NOMO-1 (cell line): Measurements from ENCODE around the gene USP3.

Experiments
- DNase-seq, 2 experiments: peaks; one replicate each; lab custom pipeline; 2025; ENCODE audit not compliant: unreplicated experiment in 2 of 2; lab: John Stamatoyannopoulos, UW

USP3 gene

GRCh38 chr15:63475707-63476106, 28.7 kb upstream of the USP3 start:
- no peak for DNase-seq

DNA sequence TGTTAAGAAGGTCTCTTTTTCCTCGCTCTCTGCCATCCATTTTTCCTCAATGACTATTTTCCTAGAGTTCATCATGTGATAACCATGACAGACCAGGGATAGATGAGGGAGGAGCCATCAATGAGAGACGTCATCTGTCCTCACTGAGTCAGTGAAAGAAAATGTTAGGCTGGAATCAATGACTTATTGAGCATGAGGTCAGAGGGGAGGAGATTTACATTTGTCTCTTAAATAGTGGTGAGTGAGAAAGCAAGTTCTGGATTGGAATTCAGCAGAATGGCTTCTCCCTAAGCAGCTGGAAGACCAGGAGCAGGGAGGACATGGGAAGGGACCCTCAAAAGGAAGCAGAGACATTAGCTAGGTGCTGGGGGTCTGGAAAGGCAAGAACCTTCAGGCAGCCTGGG, 28.2 kb upstream of the USP3 start:
- no peak for DNase-seq

GRCh38 chr15:63478243-63478642, 26.1 kb upstream of the USP3 start:
- DNase-seq = no peak

- DNase-seq = no peak
Measured at GRCh38 chr15:63480441-63480821, 24.0 kb upstream of the USP3 start.

- DNase-seq = no peak
Measured at GRCh38 chr15:63481105-63481810, 23.1 kb upstream of the USP3 start.

DNA sequence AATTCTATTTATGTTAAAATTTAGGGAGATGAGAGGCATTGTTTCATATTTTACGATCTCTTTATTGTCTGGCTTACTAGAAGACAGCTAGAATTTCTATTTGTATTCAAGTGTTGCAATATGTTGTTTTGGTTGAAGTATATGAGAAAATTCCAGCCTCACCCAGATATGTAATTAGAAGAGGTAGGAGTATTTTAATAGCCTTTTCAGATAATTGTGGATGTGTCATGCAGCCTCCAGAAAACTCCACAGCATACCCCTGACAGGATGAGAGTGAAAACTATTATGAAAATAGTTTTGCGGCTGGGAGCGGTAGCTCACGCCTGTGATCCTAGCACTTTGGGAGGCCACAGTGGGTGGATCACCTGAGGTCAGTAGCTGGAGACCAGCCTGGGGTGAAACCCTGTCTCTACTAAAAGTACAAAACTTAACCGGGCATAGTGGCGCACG, 21.5 kb upstream of the USP3 start:
- no peak for DNase-seq

DNA sequence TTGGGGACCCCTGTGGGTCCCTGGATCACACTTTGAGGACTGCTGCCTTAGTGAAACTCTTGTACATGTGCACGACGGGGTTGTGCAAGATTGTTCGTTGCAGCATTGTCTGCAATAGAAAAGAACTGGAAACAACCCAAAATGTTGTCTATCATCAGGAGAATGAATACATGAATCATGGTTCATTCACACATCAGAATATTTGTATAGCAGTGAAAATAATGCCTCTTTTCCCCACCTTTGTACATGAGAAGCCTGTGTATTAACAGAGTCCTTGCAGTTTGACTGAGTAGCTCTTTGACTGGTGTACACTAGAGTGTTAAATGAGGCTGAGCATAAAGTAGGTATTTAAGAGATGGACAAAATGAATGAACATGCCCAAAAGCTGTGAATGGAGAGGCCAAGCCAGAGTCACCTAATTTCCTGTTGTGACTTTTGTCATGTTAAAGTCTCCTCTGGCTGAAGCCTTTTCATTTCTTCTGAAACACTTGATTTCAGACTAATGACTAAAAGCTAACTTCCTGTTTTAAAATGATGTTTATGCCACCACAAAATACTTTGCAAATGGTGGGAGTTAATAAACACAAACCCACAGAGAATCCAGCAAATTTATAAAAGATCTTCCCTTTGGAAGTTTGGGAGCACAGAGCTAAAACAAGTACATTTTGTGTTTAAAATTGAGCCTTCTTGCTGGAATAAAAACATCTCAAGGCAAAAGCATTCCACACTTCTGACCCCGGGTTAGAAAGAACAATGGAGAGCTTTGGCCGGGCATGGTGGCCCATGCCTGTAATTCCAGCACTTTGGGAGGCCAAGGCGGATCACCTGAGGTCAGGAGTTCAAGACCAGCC, 20.6 kb upstream of the USP3 start:
- peak in 1 of 2 experiments; percentile 60 for DNase-seq

DNA sequence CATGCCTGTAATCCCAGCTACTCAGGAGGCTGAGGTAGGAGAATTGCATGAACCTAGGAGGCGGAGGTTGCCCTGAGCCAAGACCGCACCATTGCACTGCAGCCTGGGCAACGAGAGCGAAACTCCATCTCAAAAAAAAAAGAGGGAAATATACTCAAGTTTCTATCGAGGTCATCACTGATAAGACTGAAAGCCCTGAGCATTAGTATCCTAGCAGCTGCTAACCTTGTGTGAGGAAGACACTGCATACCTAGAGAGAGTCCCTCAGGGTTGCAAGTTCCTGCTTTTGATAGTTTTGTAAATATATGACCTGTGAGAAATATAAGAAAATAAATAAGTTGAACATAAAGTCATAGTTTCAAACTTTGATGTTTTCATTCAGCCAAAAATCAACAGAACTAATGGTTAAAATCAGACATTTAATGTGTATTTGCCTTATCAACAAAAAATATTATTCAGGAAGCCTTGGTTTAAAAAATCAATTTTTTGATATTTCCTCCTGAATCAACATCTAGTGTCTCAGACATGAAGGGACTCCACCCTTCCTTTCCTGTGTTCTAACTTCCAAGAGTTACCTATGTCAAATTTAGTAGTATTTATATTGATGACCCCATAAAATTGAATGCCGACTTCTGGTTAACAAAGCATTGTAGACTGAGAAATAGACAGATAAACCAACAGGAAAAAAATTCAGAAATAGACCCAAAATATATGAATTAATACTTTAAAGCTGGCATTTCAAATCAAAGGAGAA, 19.8 kb upstream of the USP3 start:
- DNase-seq = no peak

GRCh38 chr15:63487076-63487757, 17.2 kb upstream of the USP3 start:
- peak; percentile 49 to 83 for DNase-seq

DNA sequence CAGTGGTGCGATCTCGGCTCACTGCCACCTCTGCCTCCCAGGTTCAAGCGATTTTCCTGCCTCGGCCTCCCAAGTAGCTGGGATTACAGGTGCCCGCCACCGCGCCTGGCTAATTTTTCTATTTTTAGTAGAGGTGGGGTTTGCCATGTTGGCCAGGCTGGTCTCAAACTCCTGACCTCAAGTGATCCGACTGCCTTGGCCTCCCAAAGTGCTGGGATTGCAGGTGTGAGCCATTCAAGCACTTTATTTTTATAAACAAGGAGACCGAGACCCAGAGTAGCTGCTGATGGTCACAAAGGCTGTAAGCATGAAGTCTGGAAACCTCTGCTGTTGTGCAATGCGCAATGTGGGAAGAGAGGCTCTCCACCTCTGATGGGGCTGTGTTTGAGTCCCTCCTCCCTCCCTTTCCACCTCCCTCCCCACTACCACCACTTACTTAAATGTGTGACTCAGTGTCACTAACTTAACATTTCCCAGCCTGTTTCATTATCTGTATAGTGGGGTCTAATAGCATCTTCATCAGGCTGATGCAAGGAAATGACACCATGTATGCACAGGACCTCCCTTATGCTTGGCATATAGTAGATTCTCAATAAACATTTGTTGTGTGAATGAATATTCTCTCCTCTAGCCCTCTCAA, 16.5 kb upstream of the USP3 start:
- peak in 1 of 2 experiments; percentile 36 for DNase-seq

GRCh38 chr15:63488398-63488960, 15.9 kb upstream of the USP3 start:
- DNase-seq = no peak

DNA sequence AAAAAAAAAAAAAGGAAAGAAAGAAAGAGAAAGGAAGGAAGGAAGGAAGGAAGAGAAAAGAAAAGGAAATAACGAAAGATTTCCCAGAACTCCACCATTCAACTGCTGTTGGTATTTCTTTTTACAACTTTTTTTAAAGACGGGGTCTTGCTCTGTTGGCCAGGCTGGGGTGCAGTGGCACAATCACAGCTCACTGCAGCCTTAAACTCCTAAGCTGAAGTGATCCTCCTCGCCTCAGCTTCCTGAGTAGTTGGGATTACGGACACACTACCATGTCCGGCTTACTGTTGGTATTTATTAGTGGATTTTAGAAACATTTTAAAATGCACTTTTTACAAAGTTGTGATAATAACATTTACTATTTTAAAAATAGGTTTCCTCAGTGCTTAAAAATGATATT, 15.0 kb upstream of the USP3 start:
- no peak for DNase-seq

DNA sequence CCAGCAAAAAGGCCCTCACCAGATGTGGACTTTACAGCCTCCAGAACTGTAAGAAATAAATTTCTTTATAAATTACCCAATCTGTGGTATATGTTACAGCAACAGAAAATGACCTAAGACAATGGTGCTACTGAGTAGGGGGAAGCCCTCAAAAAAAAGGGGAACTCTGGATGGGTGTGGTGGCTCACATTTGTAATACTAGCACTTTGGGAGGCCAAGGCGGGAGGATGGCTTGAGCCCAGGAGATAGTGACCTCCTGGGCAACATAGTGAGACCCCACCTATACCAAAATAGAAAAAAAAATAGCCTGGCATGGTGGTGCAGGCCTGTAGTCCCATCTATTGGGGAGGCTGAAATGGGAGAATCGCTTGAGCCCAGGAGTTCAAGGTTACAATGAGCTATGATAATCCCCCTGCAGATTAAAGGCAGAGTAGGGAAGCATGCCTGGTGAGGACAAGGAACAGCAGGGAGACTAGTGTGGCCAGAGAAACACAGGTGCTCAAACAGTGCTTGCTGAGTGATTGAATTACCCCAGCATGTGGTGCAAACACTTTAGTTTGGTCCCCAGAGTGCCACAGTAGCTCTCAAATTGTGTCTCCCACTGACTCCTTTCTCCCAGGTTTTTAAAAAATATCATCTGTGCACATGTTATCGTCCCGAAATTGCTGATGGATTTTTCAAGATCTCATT, 13.9 kb upstream of the USP3 start:
- peak; percentile 96 for DNase-seq

- peak; percentile 83 to 93 for DNase-seq
Measured at GRCh38 chr15:63491116-63491827, 13.1 kb upstream of the USP3 start.

DNA sequence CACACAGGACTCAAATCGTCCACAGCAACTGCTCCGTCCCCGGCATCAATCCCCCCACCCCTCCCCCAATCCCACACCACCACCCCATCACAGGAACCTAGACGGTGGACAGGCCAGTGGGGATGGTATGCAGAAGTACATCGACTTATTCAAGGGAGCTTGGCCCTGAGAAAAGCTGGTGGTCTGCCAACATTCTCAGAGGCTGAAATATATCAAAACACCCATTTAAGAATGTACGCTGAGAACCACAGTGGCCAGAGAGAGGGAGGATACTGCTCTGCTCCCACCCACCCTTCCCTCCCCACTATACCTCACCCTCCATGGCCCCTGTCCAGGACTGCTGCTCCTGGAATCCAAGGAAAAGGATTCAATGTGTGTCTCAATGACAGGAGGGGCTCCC, 12.4 kb upstream of the USP3 start:
- DNase-seq = no peak

GRCh38 chr15:63492541-63493077, 11.8 kb upstream of the USP3 start:
- no peak for DNase-seq

GRCh38 chr15:63493436-63493835, 11.0 kb upstream of the USP3 start:
- no peak for DNase-seq

- DNase-seq = no peak
Measured at GRCh38 chr15:63494408-63494807, 10.0 kb upstream of the USP3 start.

GRCh38 chr15:63495343-63495742, 9.1 kb upstream of the USP3 start:
- DNase-seq = no peak
